Nephron (organoid): Measurements from ENCODE around the gene ACYP1.

Experiments used
- H3K27ac Mint-ChIP-seq, 3 experiments: 2 replicates each; pipeline ENCODE4 v1.8.0; 2020; ENCODE audit warnings: mixed read lengths in 3 of 3, mild to moderate bottlenecking in 2 of 3, moderate library complexity in 1 of 3
- H3K27me3 Mint-ChIP-seq: 2 replicates; pipeline ENCODE4 v1.8.0; 2021; ENCODE audit warnings: low read depth, mild to moderate bottlenecking, moderate library complexity, mixed read lengths
- H3K36me3 Mint-ChIP-seq: 2 replicates; pipeline ENCODE4 v1.8.0; 2020; ENCODE audit warnings: low read depth, mixed read lengths
- H3K4me1 Mint-ChIP-seq: 2 replicates; pipeline ENCODE4 v1.8.0; 2020; ENCODE audit warnings: mixed read lengths
- H3K4me3 Mint-ChIP-seq, 3 experiments: 2 replicates each; pipeline ENCODE4 v1.8.0; 2020; ENCODE audit warnings: mild to moderate bottlenecking in 3 of 3, mixed read lengths in 3 of 3, moderate library complexity in 2 of 3
- H3K9me3 Mint-ChIP-seq: 2 replicates; pipeline ENCODE4 v1.8.0; 2020; ENCODE audit warnings: mixed read lengths
- CTCF ChIP-seq, 3 experiments: fragments of 200-600 bp; sonication (generic); IDR thresholded peaks; one replicate each; pipeline ENCODE4 v1.5.0; 2021; ENCODE audit warnings: antibody characterized with exemption in 3 of 3; ENCODE audit not compliant: unreplicated experiment in 3 of 3

Gene ACYP1

DNA sequence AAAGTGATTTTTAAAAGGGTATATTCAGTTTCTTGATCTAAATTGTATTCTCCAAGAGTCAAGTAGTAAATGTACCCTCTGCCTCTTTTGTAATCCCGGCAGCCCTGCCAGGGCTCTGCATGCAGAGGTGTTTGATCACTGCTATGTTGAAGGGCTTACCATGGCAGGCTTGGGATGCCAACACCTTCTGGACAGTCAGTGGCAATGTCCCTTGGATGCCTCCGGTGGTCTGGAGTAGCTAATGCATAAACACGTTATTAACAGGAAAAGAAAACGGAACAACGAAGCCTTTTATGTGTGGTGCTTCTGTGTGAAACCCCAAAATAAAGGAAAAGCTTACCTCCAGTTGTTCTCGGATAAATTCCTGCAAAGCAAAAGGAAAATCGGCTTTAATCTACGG is 41.2 kb downstream of the ACYP1 start:
- Mint-ChIP-seq H3K27ac (peak overlapping the region in 1 of 3 experiments; percentile 85), H3K27me3 (no peaks in the 10 kb centered on the region), H3K4me1 (no peaks in the 10 kb centered on the region), H3K4me3 (no peak overlapping the region), H3K9me3 (no peaks in the 10 kb centered on the region), H3K36me3 (peaks cover 42% of the 10 kb centered on the region)
- TF ChIP-seq CTCF (IDR thresholded peaks at IDR 0.05; ENCODE audit: unreplicated experiment in 3 of 3): peak; percentile 36 to 43 (median 39)

DNA sequence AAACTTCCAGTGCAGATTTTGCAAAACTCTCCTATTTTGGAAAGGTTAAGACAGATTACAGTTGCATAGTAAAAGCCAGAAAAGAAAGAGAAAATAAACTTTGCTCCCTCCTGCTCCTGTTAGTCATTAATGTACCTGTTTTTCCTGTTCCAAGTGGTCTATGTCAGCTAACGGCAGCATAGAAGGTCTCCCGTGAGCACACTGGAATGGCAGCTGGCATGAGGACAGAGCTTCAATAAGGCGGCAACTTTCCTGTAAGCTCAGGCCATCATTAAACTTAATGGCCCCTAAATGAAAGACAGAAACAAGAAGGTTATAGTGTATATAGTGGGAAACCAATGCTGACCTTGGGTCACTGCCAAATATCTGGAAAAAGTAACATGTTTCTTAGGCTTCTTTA is 45.1 kb downstream of the ACYP1 start:
- H3K36me3 Mint-ChIP-seq: peaks cover 65% of the 10 kb centered on the region
- no peaks in the 10 kb centered on the region for H3K27me3 Mint-ChIP-seq
- H3K27ac Mint-ChIP-seq: peak overlapping the region; percentile 48 to 95 (median 51)
- H3K4me3 Mint-ChIP-seq: no peak overlapping the region
- H3K4me1 Mint-ChIP-seq: no peaks in the 10 kb centered on the region
- no peak for TF ChIP-seq CTCF (IDR thresholded peaks at IDR 0.05; ENCODE audit: unreplicated experiment in 3 of 3)
- H3K9me3 Mint-ChIP-seq: no peaks in the 10 kb centered on the region

DNA sequence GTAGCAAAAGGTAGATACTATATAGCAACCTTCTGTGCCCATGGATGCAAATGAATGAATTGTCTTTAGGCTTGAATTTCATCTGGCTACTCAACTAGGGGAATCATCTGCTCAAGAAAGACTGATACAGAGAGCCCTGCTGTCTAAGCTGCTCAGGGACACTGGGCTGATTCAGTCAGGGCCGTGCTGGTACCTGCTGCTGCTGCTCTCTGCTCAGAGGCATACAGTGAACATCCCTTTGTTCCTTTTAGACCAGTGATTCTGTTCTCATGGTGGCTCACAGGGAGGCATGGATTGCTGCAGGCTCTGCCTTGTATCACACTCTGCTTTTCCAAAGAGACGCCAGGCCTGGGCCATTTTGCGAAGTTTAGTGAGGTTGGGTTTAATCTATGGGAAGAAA is 47.0 kb downstream of the ACYP1 start:
- H3K9me3 Mint-ChIP-seq: no peaks in the 10 kb centered on the region
- no peak overlapping the region for H3K4me3 Mint-ChIP-seq
- peak overlapping the region in 1 of 3 experiments; percentile 74 for H3K27ac Mint-ChIP-seq
- H3K4me1 Mint-ChIP-seq: no peaks in the 10 kb centered on the region
- peaks cover 61% of the 10 kb centered on the region for H3K36me3 Mint-ChIP-seq
- H3K27me3 Mint-ChIP-seq: no peaks in the 10 kb centered on the region
- TF ChIP-seq CTCF (IDR thresholded peaks at IDR 0.05; ENCODE audit: unreplicated experiment in 3 of 3): no peak

DNA sequence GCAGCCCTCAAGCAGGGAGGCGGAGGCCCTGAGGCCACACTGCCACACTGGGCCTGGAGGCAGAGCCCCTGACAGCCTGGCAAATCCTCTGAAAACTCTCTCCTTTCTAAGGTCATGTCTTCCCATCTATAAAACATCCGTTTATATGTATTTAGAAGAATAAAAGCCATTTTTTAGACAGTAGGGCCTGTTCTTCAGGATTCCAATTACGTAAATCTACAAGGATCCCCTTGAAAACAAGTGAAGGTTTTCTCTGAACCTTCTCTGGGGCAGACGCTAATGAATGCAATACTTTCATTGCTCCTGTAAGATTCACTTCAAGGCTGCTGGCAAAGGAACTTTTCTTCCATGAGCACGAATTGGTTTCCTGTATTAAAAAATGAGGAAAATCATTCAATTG is 48.3 kb downstream of the ACYP1 start:
- no peaks in the 10 kb centered on the region for H3K9me3 Mint-ChIP-seq
- H3K4me3 Mint-ChIP-seq: no peak overlapping the region
- H3K36me3 Mint-ChIP-seq: peaks cover 52% of the 10 kb centered on the region
- peak overlapping the region in 1 of 3 experiments; percentile 70 for H3K27ac Mint-ChIP-seq
- peaks cover 6% of the 10 kb centered on the region for H3K4me1 Mint-ChIP-seq
- H3K27me3 Mint-ChIP-seq: no peaks in the 10 kb centered on the region
- no peak for TF ChIP-seq CTCF (IDR thresholded peaks at IDR 0.05; ENCODE audit: unreplicated experiment in 3 of 3)

DNA sequence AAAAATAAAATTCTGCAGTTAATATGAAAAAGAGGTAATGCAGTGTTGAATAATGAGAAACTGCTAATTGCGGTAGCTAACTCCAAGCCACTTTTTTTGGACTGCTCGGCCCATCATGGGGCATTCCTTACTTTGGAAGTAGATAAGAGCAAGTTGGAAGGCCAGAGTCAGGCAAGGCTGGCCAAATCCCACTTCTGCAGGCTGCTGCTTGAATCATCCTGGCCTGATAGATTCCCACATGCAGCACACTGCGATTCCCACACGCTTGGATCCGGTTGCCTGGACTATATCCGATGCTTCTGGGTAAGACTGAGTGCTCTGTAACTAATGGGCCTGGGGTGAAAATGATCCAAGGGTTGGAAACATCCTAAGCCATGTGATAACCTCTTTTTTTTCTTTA is 50.5 kb downstream of the ACYP1 start:
- Mint-ChIP-seq H3K9me3 (no peaks in the 10 kb centered on the region), H3K27ac (no peak overlapping the region), H3K27me3 (no peaks in the 10 kb centered on the region), H3K4me1 (peaks cover 6% of the 10 kb centered on the region), H3K36me3 (peaks cover 49% of the 10 kb centered on the region), H3K4me3 (no peak overlapping the region)
- TF ChIP-seq CTCF (IDR thresholded peaks at IDR 0.05; ENCODE audit: unreplicated experiment in 3 of 3): no peak

- TF ChIP-seq CTCF (IDR thresholded peaks at IDR 0.05; ENCODE audit: unreplicated experiment in 3 of 3): no peak
- H3K27me3 Mint-ChIP-seq: no peaks in the 10 kb centered on the region
- no peak overlapping the region for H3K4me3 Mint-ChIP-seq
- peaks cover 61% of the 10 kb centered on the region for H3K36me3 Mint-ChIP-seq
- peaks cover 6% of the 10 kb centered on the region for H3K4me1 Mint-ChIP-seq
- H3K9me3 Mint-ChIP-seq: no peaks in the 10 kb centered on the region
- peak overlapping the region in 2 of 3 experiments; percentile 34 to 60 for H3K27ac Mint-ChIP-seq
Measured at GRCh38 chr14:75011356-75011994, 52.3 kb downstream of the ACYP1 start.
